H1 (cell line): Measurements from ENCODE around the gene KIAA1328. TPM values are rescaled to one million over a fixed set of nuclear protein-coding genes. Genes with fewer than 3 reads are reported as not detected.

Experiments
- GABPA ChIP-seq: IDR thresholded peaks from 2 replicates; pipeline ENCODE4 v1.6.1; 2011; ENCODE audit warnings: mild to moderate bottlenecking, low read length, moderate library complexity, borderline replicate concordance; ENCODE audit not compliant: insufficient read depth
- POU5F1 ChIP-seq: IDR thresholded peaks from 2 replicates; pipeline ENCODE4 v1.6.1; 2011; ENCODE audit warnings: low read depth, mild to moderate bottlenecking, low read length, moderate library complexity
- SRF ChIP-seq: IDR thresholded peaks from 2 replicates; pipeline ENCODE4 v1.6.1; 2011; ENCODE audit warnings: mild to moderate bottlenecking, low read depth, low read length, moderate library complexity
- SUZ12 ChIP-seq: fragments of 200-600 bp; sonication (generic); IDR thresholded peaks from 2 replicates; pipeline ENCODE4 v1.6.1; 2012; ENCODE audit warnings: mild to moderate bottlenecking, inconsistent platforms, low read length, moderate library complexity, mixed read lengths
- polyA plus RNA-seq, 7 experiments: library from polyadenylated mRNA; depleted of rRNA in 3 of 7; stranded (reverse) in 5 of 7; unstranded in 2 of 7; fragments of >200 nt in 5 of 7; fragments of 200-250 nt in 2 of 7; gene quantifications; 1 replicate in 5 of 7; 2 replicates in 1 of 7; 4 replicates in 1 of 7; pipeline versions ENCODE4 v1.2.1 to v1.2.3, GENCODE V29; 2011 to 2013; ENCODE audit warnings: missing spikeins in 2 of 7, mixed read lengths in 2 of 7
- total RNA-seq: library from RNA; stranded (reverse); fragmentation: NEBNext Ultra II Directional; extraction: Animal tissue kit (Norgen Biotek cat#: 25700); gene quantifications from 2 replicates; pipeline ENCODE4 v1.2.1, GENCODE V29; 2021

The KIAA1328 gene
- total and polyA plus RNA-seq, 2 of the 8 experiments (the other 6 are each of a cell fraction or from before 2014, with no cell fraction given): 2.6 to 5.7 TPM

DNA sequence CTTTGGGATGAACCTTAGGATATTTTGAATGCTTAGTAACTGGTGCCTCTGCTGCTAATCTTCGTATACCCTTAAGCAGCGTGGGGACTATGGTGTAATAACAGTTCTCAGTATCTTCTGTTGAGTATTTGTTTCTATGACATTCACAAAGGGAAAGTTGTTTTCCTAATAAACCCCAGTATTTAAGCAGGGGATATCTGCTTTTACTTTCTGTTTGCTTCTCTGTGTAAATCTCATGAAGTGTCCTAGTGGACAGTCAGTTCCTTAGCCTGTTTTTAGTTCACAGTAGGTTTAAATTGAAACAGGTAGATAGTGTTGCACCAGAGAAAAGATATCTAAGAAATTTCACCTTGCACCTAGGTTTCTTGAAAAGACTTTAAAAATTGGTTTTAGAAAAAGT is 14.9 kb downstream of the KIAA1328 start (continued):
- TF ChIP-seq SUZ12 (no peak), POU5F1 (no peak), GABPA (no peak), SRF (no peak)
